ENCODE measurements around the gene RAB3C.

- TF ChIP-seq CTCF (IDR thresholded peaks at IDR 0.05): no peak
- no peak for TF ChIP-seq POLR2AphosphoS5 (IDR thresholded peaks at IDR 0.05; ENCODE audit: low read depth, low read length)
- no peak for TF ChIP-seq REST (IDR thresholded peaks at IDR 0.05; ENCODE audit: insufficient read depth in 1 of 2, low read depth in 2 of 2, low read length in 1 of 2)
- TF ChIP-seq TCF7L2 (IDR thresholded peaks at IDR 0.05; ENCODE audit: low read depth, low read length): no peak
- TF ChIP-seq SIN3A (IDR thresholded peaks at IDR 0.05; ENCODE audit: borderline replicate concordance, insufficient read depth, low read depth, low read length): no peak
Measured at GRCh38 chr5:58666598-58667581, 84.0 kb downstream of the RAB3C start.

Measured in Panc1 (cell line).